Spleen (tissue), 11 donors: ENCODE results near the gene PLEKHM3. TPM values are rescaled to one million over a fixed set of nuclear protein-coding genes. Genes with fewer than 3 reads are reported as not detected.

ENCODE experiments used
- DNase-seq: peaks from one replicate; pipeline ENCODE4 v3.0.0-alpha.2; 2020
- H3K27ac ChIP-seq, 8 donors: fragments of 200-600 bp; sonication (generic) in 7 of 8; 1 replicate in 4 of 8; 2 replicates in 4 of 8; pipeline versions ENCODE4 v1.5.0 to v1.8.0; 2016 to 2021; ENCODE audit warnings: inconsistent platforms in 4 of 8, mild to moderate bottlenecking in 4 of 8, moderate library complexity in 1 of 8
- H3K27me3 ChIP-seq, 7 donors: fragments of 200-600 bp; sonication (generic) in 6 of 7; replicated peaks in 1 of 7; 1 replicate in 4 of 7; 2 replicates in 3 of 7; pipeline versions ENCODE4 v1.5.0 to v1.8.0; 2016 to 2021; ENCODE audit warnings: inconsistent platforms in 3 of 7, mild to moderate bottlenecking in 1 of 7
- H3K36me3 ChIP-seq, 6 donors: fragments of 200-600 bp; sonication (generic) in 5 of 6; 1 replicate in 4 of 6; 2 replicates in 2 of 6; pipeline versions ENCODE4 v1.5.0 to v1.8.0; 2016 to 2021; ENCODE audit warnings: inconsistent platforms in 2 of 6
- H3K4me1 ChIP-seq, 6 donors: fragments of 200-600 bp; sonication (generic) in 5 of 6; 1 replicate in 3 of 6; 2 replicates in 3 of 6; pipeline versions ENCODE4 v1.5.0 to v1.8.0; 2016 to 2021; ENCODE audit warnings: inconsistent platforms in 3 of 6
- H3K4me3 ChIP-seq, 8 donors: fragments of 200-600 bp; sonication (generic) in 7 of 8; 1 replicate in 4 of 8; 2 replicates in 4 of 8; pipeline versions ENCODE4 v1.5.0 to v1.8.0; 2016 to 2021; ENCODE audit warnings: inconsistent platforms in 4 of 8, mild to moderate bottlenecking in 4 of 8, moderate library complexity in 2 of 8
- H3K9me3 ChIP-seq, 8 donors: fragments of 200-600 bp; sonication (generic) in 7 of 8; 1 replicate in 4 of 8; 2 replicates in 4 of 8; pipeline versions ENCODE4 v1.5.0 to v1.8.0; 2016 to 2021; ENCODE audit warnings: inconsistent platforms in 4 of 8
- CTCF ChIP-seq, 11 experiments: fragments of 200-600 bp in 7 of 11; fragments of 450-650 bp in 4 of 11; sonication (generic) in 4 of 11; IDR thresholded peaks in 8 of 11; conservative IDR thresholded peaks in 3 of 11; 1 replicate in 7 of 11; 2 replicates in 4 of 11; pipeline versions ENCODE4 v1.4.0 to v1.8.0; 2016 to 2021; ENCODE audit warnings: antibody characterized with exemption in 11 of 11, inconsistent platforms in 4 of 11, mild to moderate bottlenecking in 1 of 11
- POLR2A ChIP-seq, 3 donors: fragments of 450-650 bp; IDR thresholded peaks; one replicate each; pipeline ENCODE4 v1.5.1; 2017; ENCODE audit warnings: antibody characterized with exemption in 3 of 3, mild to moderate bottlenecking in 1 of 3
- POLR2AphosphoS5 ChIP-seq, 3 donors: sonication (generic); formaldehyde crosslinking; IDR thresholded peaks; one replicate each; pipeline ENCODE4 v1.5.1; 2017; ENCODE audit warnings: antibody characterized with exemption in 3 of 3
- WGBS, 5 donors: extraction: QIAGEN DNeasy Blood & Tissue Kit in 3 of 5; methylation state at CpG; one replicate each; pipeline versions ENCODE4 v1.1.5 to v1.1.7; 2013 to 2018; 5-methylcytosine and 5-hydroxymethylcytosine counted together
- intact Hi-C: fragments of 100-400 bp; cut with DNase I; formaldehyde crosslinking; loops from one replicate; pipeline ENCODE4 v1.15.0; 2023; ENCODE audit warnings: low total_unique reads
- polyA plus RNA-seq, 3 donors: library from polyadenylated mRNA; stranded (reverse); fragments of 200-250 nt; gene quantifications; one replicate each; pipeline ENCODE4 v1.2.1, GENCODE V29; 2013
- total RNA-seq, 7 donors: library from RNA; depleted of rRNA in 3 of 7; stranded (reverse); fragments of >200 nt in 3 of 7; fragmentation: NEBNext Ultra II Directional in 4 of 7; extraction: Animal tissue kit (Norgen Biotek cat#: 25700) in 4 of 7; gene quantifications; one replicate each; pipeline versions ENCODE4 v1.1.0 to v1.2.1, GENCODE V29; 2016 to 2021
- donor health status: healthy with polysubstance abuse.
- donor health status: DM: no; HTN: no; CAD: no; lungs with moderate emphysema.
- donor health status: DM: no; HTN: no; CAD: no.
- donor health status: Bipolar disorder and iron deficiency.
- donor health status: healthy.
- donor health status: DM: no; HTN: no; CAD: no.
- donor health status: DM: yes; HTN: yes; CAD: no.

Gene PLEKHM3
- total and polyA plus RNA-seq, 10 donors = 2.4 to 24.3 (median 18.3) TPM

DNA sequence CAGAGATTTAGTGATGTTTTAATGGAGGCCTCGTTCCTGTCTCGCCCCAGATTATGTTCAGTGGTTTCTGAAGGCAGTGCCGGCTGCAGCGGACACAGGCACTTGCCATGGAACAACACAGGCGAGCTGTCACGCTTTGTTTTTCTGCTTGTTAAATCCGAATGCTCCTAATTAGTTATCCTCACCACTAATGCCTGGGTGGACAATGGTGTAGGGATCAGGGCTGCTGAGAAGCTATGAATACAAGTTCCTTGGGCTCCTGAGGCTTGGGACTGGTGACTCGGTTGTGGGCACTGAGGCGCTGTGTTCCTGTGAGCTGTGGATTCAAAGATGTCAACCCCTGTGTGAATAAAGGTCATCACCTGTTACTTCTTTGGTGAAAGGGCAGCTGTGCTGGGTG, 123.5 kb downstream of the PLEKHM3 start:
- WGBS, 5 donors = 94 to 98% (median 97%) methylated on average over 9 of the region's 9 CpGs
- H3K9me3 ChIP-seq = no peaks in the 10 kb centered on the region
- peaks cover 0 to 47% (median 3%) of the 10 kb centered on the region in 6 donors for H3K36me3 ChIP-seq
- H3K4me1 ChIP-seq = no peaks in the 10 kb centered on the region
- no peak for DNase-seq
- TF ChIP-seq POLR2A (IDR thresholded peaks at IDR 0.05) (no peak), POLR2AphosphoS5 (IDR thresholded peaks at IDR 0.05) (no peak), CTCF (IDR thresholded peaks at IDR 0.05 in 8 of 11, conservative IDR thresholded peaks at IDR 0.05 in 3 of 11) (no peak)
- no peak overlapping the region for H3K27ac ChIP-seq
- H3K27me3 ChIP-seq = no peaks in the 10 kb centered on the region
- H3K4me3 ChIP-seq = no peak overlapping the region
- intact Hi-C loops = no loop called here

GRCh38 chr2:207901401-207901800, 123.9 kb downstream of the PLEKHM3 start:
- no peak for DNase-seq
- intact Hi-C loops = no loop called here
- 91 to 100% (median 96%) methylated on average over 4 of the region's 4 CpGs for WGBS, 5 donors
- H3K27me3 ChIP-seq = no peaks in the 10 kb centered on the region
- peaks cover 0 to 47% (median 3%) of the 10 kb centered on the region in 6 donors for H3K36me3 ChIP-seq
- no peaks in the 10 kb centered on the region for H3K9me3 ChIP-seq
- no peaks in the 10 kb centered on the region for H3K4me1 ChIP-seq
- TF ChIP-seq POLR2A (IDR thresholded peaks at IDR 0.05) (no peak), POLR2AphosphoS5 (IDR thresholded peaks at IDR 0.05) (no peak), CTCF (IDR thresholded peaks at IDR 0.05 in 8 of 11, conservative IDR thresholded peaks at IDR 0.05 in 3 of 11) (no peak)
- H3K4me3 ChIP-seq = no peak overlapping the region
- no peak overlapping the region for H3K27ac ChIP-seq

- intact Hi-C loops = no loop called here
- Histone ChIP-seq H3K36me3 (peaks cover 0 to 47% (median 3%) of the 10 kb centered on the region in 6 donors), H3K27me3 (no peaks in the 10 kb centered on the region), H3K27ac (no peak overlapping the region), H3K4me3 (no peak overlapping the region), H3K4me1 (peaks cover 0 to 13% (median 8%) of the 10 kb centered on the region in 6 donors), H3K9me3 (no peaks in the 10 kb centered on the region)
- TF ChIP-seq POLR2AphosphoS5 (IDR thresholded peaks at IDR 0.05) (no peak), POLR2A (IDR thresholded peaks at IDR 0.05) (no peak), CTCF (IDR thresholded peaks at IDR 0.05 in 8 of 11, conservative IDR thresholded peaks at IDR 0.05 in 3 of 11) (no peak)
- 85 to 93% (median 90%) methylated on average over 8 of the region's 8 CpGs for WGBS, 5 donors
- DNase-seq = no peak
These were observed 127.0 kb downstream of the PLEKHM3 start for GRCh38 chr2:207898354-207898695.

- H3K4me1 ChIP-seq = peaks cover 0 to 13% (median 8%) of the 10 kb centered on the region in 6 donors
- no peak for DNase-seq
- H3K4me3 ChIP-seq = no peak overlapping the region
- H3K36me3 ChIP-seq = peaks cover 0 to 47% (median 3%) of the 10 kb centered on the region in 6 donors
- H3K27me3 ChIP-seq = no peaks in the 10 kb centered on the region
- intact Hi-C loops = no loop called here
- TF ChIP-seq CTCF (IDR thresholded peaks at IDR 0.05 in 8 of 11, conservative IDR thresholded peaks at IDR 0.05 in 3 of 11) (no peak), POLR2AphosphoS5 (IDR thresholded peaks at IDR 0.05) (no peak)
- H3K27ac ChIP-seq = no peak overlapping the region
- 84 to 91% (median 87%) methylated on average over 9 of the region's 9 CpGs for WGBS, 5 donors
- H3K9me3 ChIP-seq = no peaks in the 10 kb centered on the region
These were observed 127.6 kb downstream of the PLEKHM3 start for GRCh38 chr2:207897541-207898353.
